Keratinocyte (primary cell): ENCODE data around the gene ARMC2.

ENCODE experiments used
- CTCF ChIP-seq, 3 experiments: IDR thresholded peaks in 1 of 3; conservative IDR thresholded peaks in 1 of 3; optimal IDR thresholded peaks in 1 of 3; 2 replicates in 2 of 3; 3 replicates in 1 of 3; pipeline versions ENCODE3 to v1.5.1; 2011; ENCODE audit warnings: low read length in 3 of 3, mild to moderate bottlenecking in 3 of 3, moderate library complexity in 2 of 3, control low read depth in 1 of 3, inconsistent platforms in 1 of 3; ENCODE audit not compliant: insufficient read depth in 2 of 3; ENCODE audit errors: extremely low read depth in 1 of 3
- EZH2 ChIP-seq: IDR thresholded peaks from one replicate; pipeline ENCODE4 v1.6.1; 2012; ENCODE audit warnings: inconsistent platforms, mild to moderate bottlenecking, low read length, moderate library complexity

GRCh38 chr6:108944071-108944470 lies 95.8 kb downstream of the ARMC2 start:
- TF ChIP-seq CTCF (optimal IDR thresholded peaks at IDR 0.05 in 1 of 3, IDR thresholded peaks at IDR 0.05 in 1 of 3, conservative IDR thresholded peaks at IDR 0.05 in 1 of 3; ENCODE audit: extremely low read depth in 1 of 3, insufficient read depth in 2 of 3, low read length in 3 of 3): no peak
- TF ChIP-seq EZH2: no peak
